Inflammatory macrophage treated with lipopolysaccharide for 4 hours (primary cell): ENCODE results near the gene AGPAT4.
A peak's percentile ranks its signal among the peaks of the same experiment; 100 is the strongest.
"Not testable (repeated sequence)": the region's sequence is repeated elsewhere in the genome, so short reads cannot be mapped to it uniquely, and the experiment has no call there.

Source experiments
- DNase-seq: peaks from one replicate; pipeline ENCODE4 v3.0.0-alpha.2; 2020

Gene AGPAT4

GRCh38 chr6:161273752-161274487 is at the start of gene AGPAT4:
TSS of gene AGPAT4 (minus strand) at chr6:161274061. CDS start at chr6:161232213, 41,848 bp downstream.
- DNase-seq, result peak; percentile 97

GRCh38 chr6:161319231-161319630 is 45.4 kb upstream of the AGPAT4 start:
- no peak for DNase-seq

GRCh38 chr6:161318456-161318855 is 44.6 kb upstream of the AGPAT4 start:
- DNase-seq, result no peak

GRCh38 chr6:161316531-161316930 is 42.7 kb upstream of the AGPAT4 start:
- DNase-seq, result no peak

- not testable (repeated sequence) for DNase-seq
These were observed 41.5 kb upstream of the AGPAT4 start for GRCh38 chr6:161315246-161315917.

- not testable (repeated sequence) for DNase-seq
These were observed 40.8 kb upstream of the AGPAT4 start for GRCh38 chr6:161314541-161315245.

GRCh38 chr6:161313940-161314509 is 40.2 kb upstream of the AGPAT4 start:
- DNase-seq, result no peak

- DNase-seq, result not testable (repeated sequence)
These were observed 39.6 kb upstream of the AGPAT4 start for GRCh38 chr6:161313475-161313874.

- not testable (repeated sequence) for DNase-seq
These were observed 35.9 kb upstream of the AGPAT4 start for GRCh38 chr6:161309774-161310173.

- DNase-seq, result no peak
These were observed 34.3 kb upstream of the AGPAT4 start for GRCh38 chr6:161308075-161308655.

GRCh38 chr6:161305860-161306259 is 32.0 kb upstream of the AGPAT4 start:
- no peak for DNase-seq

- no peak for DNase-seq
These were observed 29.9 kb upstream of the AGPAT4 start for GRCh38 chr6:161303628-161304340.

GRCh38 chr6:161302949-161303348 is 29.1 kb upstream of the AGPAT4 start:
- DNase-seq, result no peak

- DNase-seq, result no peak
These were observed 27.5 kb upstream of the AGPAT4 start for GRCh38 chr6:161301338-161301737.

GRCh38 chr6:161300823-161301222 is 27.0 kb upstream of the AGPAT4 start:
- DNase-seq, result no peak

GRCh38 chr6:161299726-161300125 is 25.9 kb upstream of the AGPAT4 start:
- DNase-seq, result no peak

GRCh38 chr6:161295784-161296183 is 21.9 kb upstream of the AGPAT4 start:
- no peak for DNase-seq

- no peak for DNase-seq
These were observed 18.9 kb upstream of the AGPAT4 start for GRCh38 chr6:161292650-161293281.

GRCh38 chr6:161292145-161292544 is 18.3 kb upstream of the AGPAT4 start:
- DNase-seq, result no peak

- peak; percentile 8 for DNase-seq
These were observed 16.9 kb upstream of the AGPAT4 start for GRCh38 chr6:161290751-161291150.

- no peak for DNase-seq
These were observed 10.8 kb upstream of the AGPAT4 start for GRCh38 chr6:161284653-161285052.

- no peak for DNase-seq
These were observed 7.2 kb upstream of the AGPAT4 start for GRCh38 chr6:161281092-161281491.
